ENCODE results near the gene PHF20.
"Not testable (repeated sequence)": the region's sequence is repeated elsewhere in the genome, so short reads cannot be mapped to it uniquely, and the experiment has no call there.

Gene PHF20

GRCh38 chr20:35954907-35955251 lies 183.1 kb downstream of the PHF20 start:
- TF ChIP-seq GABPA (IDR thresholded peaks at IDR 0.05; ENCODE audit: low read depth) = no peak
- no peak for TF ChIP-seq CTCF (IDR thresholded peaks at IDR 0.05; ENCODE audit: insufficient read depth, low read length)
- TF ChIP-seq SPI1 (IDR thresholded peaks at IDR 0.05; ENCODE audit: borderline replicate concordance, low read depth) = no peak
- TF ChIP-seq REST (IDR thresholded peaks at IDR 0.05; ENCODE audit: insufficient replicate concordance, low read depth) = no peak
- TF ChIP-seq POLR2AphosphoS5 (IDR thresholded peaks at IDR 0.05; ENCODE audit: low read depth) = no peak
- no peak for DNase-seq (ENCODE audit: low read depth in 1 of 2, low spot score in 1 of 2)
- no peaks in the 10 kb centered on the region for H3K27me3 ChIP-seq (ENCODE audit: insufficient read depth, poor library complexity, severe bottlenecking)
- peak overlapping the region; percentile 98 for H3K27ac ChIP-seq (replicated peaks)
- peak overlapping the region; percentile 91 for H3K4me3 ChIP-seq (replicated peaks; ENCODE audit: insufficient read depth, low read length)

GRCh38 chr20:35956616-35957015 lies 184.8 kb downstream of the PHF20 start:
- TF ChIP-seq POLR2AphosphoS5 (IDR thresholded peaks at IDR 0.05; ENCODE audit: low read depth) (no peak), GABPA (IDR thresholded peaks at IDR 0.05; ENCODE audit: low read depth) (no peak), CTCF (IDR thresholded peaks at IDR 0.05; ENCODE audit: insufficient read depth, low read length) (no peak), SPI1 (IDR thresholded peaks at IDR 0.05; ENCODE audit: borderline replicate concordance, low read depth) (no peak), REST (IDR thresholded peaks at IDR 0.05; ENCODE audit: insufficient replicate concordance, low read depth) (no peak)
- no peak for DNase-seq (ENCODE audit: low read depth in 1 of 2, low spot score in 1 of 2)
- no peaks in the 10 kb centered on the region for H3K27me3 ChIP-seq (ENCODE audit: insufficient read depth, poor library complexity, severe bottlenecking)
- H3K27ac ChIP-seq (replicated peaks) = no peak overlapping the region
- no peak overlapping the region for H3K4me3 ChIP-seq (replicated peaks; ENCODE audit: insufficient read depth, low read length)

GRCh38 chr20:35959291-35959690 lies 187.5 kb downstream of the PHF20 start:
- H3K27ac ChIP-seq (replicated peaks); H3K27me3 ChIP-seq (ENCODE audit: insufficient read depth, poor library complexity, severe bottlenecking); DNase-seq (ENCODE audit: low read depth in 1 of 2, low spot score in 1 of 2); H3K4me3 ChIP-seq (replicated peaks; ENCODE audit: insufficient read depth, low read length): not testable (repeated sequence)

- TF ChIP-seq SPI1 (IDR thresholded peaks at IDR 0.05; ENCODE audit: borderline replicate concordance, low read depth) (no peak), CTCF (IDR thresholded peaks at IDR 0.05; ENCODE audit: insufficient read depth, low read length) (no peak), REST (IDR thresholded peaks at IDR 0.05; ENCODE audit: insufficient replicate concordance, low read depth) (no peak), POLR2AphosphoS5 (IDR thresholded peaks at IDR 0.05; ENCODE audit: low read depth) (no peak), GABPA (IDR thresholded peaks at IDR 0.05; ENCODE audit: low read depth) (no peak)
- no peak for DNase-seq (ENCODE audit: low read depth in 1 of 2, low spot score in 1 of 2)
- no peak overlapping the region for H3K4me3 ChIP-seq (replicated peaks; ENCODE audit: insufficient read depth, low read length)
- H3K27ac ChIP-seq (replicated peaks) = no peak overlapping the region
- H3K27me3 ChIP-seq (ENCODE audit: insufficient read depth, poor library complexity, severe bottlenecking) = no peaks in the 10 kb centered on the region
These were observed 192.1 kb downstream of the PHF20 start for GRCh38 chr20:35963878-35964277.

All from HL-60 (cell line).